H9 (cell line): ENCODE data around the gene C16orf78. TPM values are rescaled to one million over a fixed set of nuclear protein-coding genes. Genes with fewer than 3 reads are reported as not detected.

Experiments
- DNase-seq: peaks from one replicate; pipeline ENCODE4 v3.0.0-alpha.2; 2017
- H2AFZ ChIP-seq: one replicate; pipeline ENCODE4 v1.6.1; 2013; ENCODE audit warnings: mild to moderate bottlenecking, low read length, control low read depth, moderate library complexity
- H2AK5ac ChIP-seq: 2 replicates; pipeline ENCODE4 v1.6.1; 2013; ENCODE audit warnings: low read length, control low read depth, mixed read lengths; ENCODE audit not compliant: insufficient read length
- H2BK120ac ChIP-seq: one replicate; pipeline ENCODE4 v1.6.1; 2013; ENCODE audit warnings: low read depth, mild to moderate bottlenecking, low read length, control low read depth, inconsistent platforms; ENCODE audit not compliant: poor library complexity, severe bottlenecking
- H2BK12ac ChIP-seq: 2 replicates; pipeline ENCODE4 v1.6.1; 2013; ENCODE audit warnings: low read length, control low read depth, mixed read lengths, low read depth; ENCODE audit not compliant: insufficient read length
- H2BK15ac ChIP-seq: 2 replicates; pipeline ENCODE4 v1.6.1; 2013; ENCODE audit warnings: low read depth, low read length, control low read depth
- H2BK20ac ChIP-seq: one replicate; pipeline ENCODE4 v1.6.1; 2013; ENCODE audit warnings: low read depth, mild to moderate bottlenecking, low read length, control low read depth, inconsistent platforms; ENCODE audit not compliant: poor library complexity, severe bottlenecking
- H2BK5ac ChIP-seq: 2 replicates; pipeline ENCODE4 v1.6.1; 2013; ENCODE audit warnings: low read length, control low read depth, mixed read lengths; ENCODE audit not compliant: insufficient read length
- H3K14ac ChIP-seq: 2 replicates; pipeline ENCODE4 v1.6.1; 2013; ENCODE audit warnings: low read length, control low read depth; ENCODE audit not compliant: insufficient read depth
- H3K18ac ChIP-seq: 2 replicates; pipeline ENCODE4 v1.6.1; 2013; ENCODE audit warnings: low read depth, mild to moderate bottlenecking, mixed read lengths, low read length, control low read depth; ENCODE audit not compliant: insufficient read length
- H3K23ac ChIP-seq: 2 replicates; pipeline ENCODE4 v1.6.1; 2013; ENCODE audit warnings: low read length, control low read depth, mixed read lengths, low read depth; ENCODE audit not compliant: insufficient read length
- H3K23me2 ChIP-seq: 2 replicates; pipeline ENCODE4 v1.6.1; 2013; ENCODE audit warnings: low read depth, mild to moderate bottlenecking, mixed read lengths, low read length, control low read depth; ENCODE audit not compliant: insufficient read length, poor library complexity, severe bottlenecking
- H3K27ac ChIP-seq: 2 replicates; pipeline ENCODE4 v1.5.1; 2013; ENCODE audit warnings: low read length, control low read depth, mixed read lengths, low read depth; ENCODE audit not compliant: insufficient read length
- H3K27me3 ChIP-seq: 2 replicates; pipeline ENCODE4 v1.6.1; 2013; ENCODE audit warnings: low read length, control low read depth, inconsistent platforms; ENCODE audit not compliant: insufficient read depth
- H3K4ac ChIP-seq: 2 replicates; pipeline ENCODE4 v1.6.1; 2013; ENCODE audit warnings: low read depth, mild to moderate bottlenecking, control low read depth, inconsistent platforms, low read length, moderate library complexity
- H3K4me1 ChIP-seq: 2 replicates; pipeline ENCODE4 v1.6.1; 2013; ENCODE audit warnings: low read length, control low read depth, inconsistent platforms; ENCODE audit not compliant: insufficient read depth
- H3K4me2 ChIP-seq: 2 replicates; pipeline ENCODE4 v1.6.1; 2013; ENCODE audit warnings: low read length, control low read depth, mixed read lengths; ENCODE audit not compliant: insufficient read length, insufficient read depth
- H3K56ac ChIP-seq: 2 replicates; pipeline ENCODE4 v1.6.1; 2013; ENCODE audit warnings: low read depth, mild to moderate bottlenecking, mixed read lengths, low read length, control low read depth; ENCODE audit not compliant: insufficient read length
- H3K79me1 ChIP-seq: 2 replicates; pipeline ENCODE4 v1.6.1; 2013; ENCODE audit warnings: low read depth, mild to moderate bottlenecking, moderate library complexity, low read length, control low read depth, inconsistent platforms; ENCODE audit not compliant: insufficient read depth, poor library complexity, severe bottlenecking
- H3K79me2 ChIP-seq: 2 replicates; pipeline ENCODE4 v1.6.1; 2013; ENCODE audit warnings: low read length, control low read depth, inconsistent platforms; ENCODE audit not compliant: insufficient read depth
- H3K9ac ChIP-seq: 2 replicates; pipeline ENCODE4 v1.6.1; 2013; ENCODE audit warnings: low read length, control low read depth, mixed read lengths; ENCODE audit not compliant: insufficient read length; ENCODE audit errors: extremely low read depth
- H3K9me3 ChIP-seq: one replicate; pipeline ENCODE4 v1.6.1; 2013; ENCODE audit warnings: low read depth, low read length, inconsistent platforms; ENCODE audit not compliant: control insufficient read depth
- H3T11ph ChIP-seq: one replicate; pipeline ENCODE4 v1.6.1; 2013; ENCODE audit warnings: mild to moderate bottlenecking, low read length, control low read depth, inconsistent platforms
- H4K20me1 ChIP-seq: one replicate; pipeline ENCODE4 v1.6.1; 2013; ENCODE audit not compliant: control insufficient read depth, insufficient read length, insufficient read depth
- H4K5ac ChIP-seq: 2 replicates; pipeline ENCODE4 v1.6.1; 2013; ENCODE audit warnings: low read depth, mild to moderate bottlenecking, mixed read lengths, low read length, control low read depth; ENCODE audit not compliant: insufficient read length
- H4K8ac ChIP-seq: replicated peaks from 2 replicates; pipeline ENCODE4 v1.6.1; 2013; ENCODE audit warnings: low read length, control low read depth, mixed read lengths, low read depth; ENCODE audit not compliant: insufficient read length
- H4K91ac ChIP-seq: 2 replicates; pipeline ENCODE4 v1.6.1; 2013; ENCODE audit warnings: low read depth, mild to moderate bottlenecking, moderate library complexity, mixed read lengths, low read length, control low read depth; ENCODE audit not compliant: insufficient read length
- H3K27ac Mint-ChIP-seq, 3 experiments: 2 replicates in 2 of 3; 3 replicates in 1 of 3; pipeline ENCODE4 v1.8.0; 2020 to 2021; ENCODE audit warnings: mixed read lengths in 3 of 3, mild to moderate bottlenecking in 1 of 3, moderate library complexity in 1 of 3
- H3K27me3 Mint-ChIP-seq: 2 replicates; pipeline ENCODE4 v1.8.0; 2021; ENCODE audit warnings: low read depth, mild to moderate bottlenecking, moderate library complexity, mixed read lengths
- H3K36me3 Mint-ChIP-seq, 3 experiments: 2 replicates in 2 of 3; 3 replicates in 1 of 3; pipeline ENCODE4 v1.8.0; 2020 to 2021; ENCODE audit warnings: low read depth in 3 of 3, mixed read lengths in 3 of 3; ENCODE audit not compliant: insufficient read depth in 1 of 3
- H3K4me1 Mint-ChIP-seq, 2 experiments: 2 replicates each; pipeline ENCODE4 v1.8.0; 2020; ENCODE audit warnings: mixed read lengths in 2 of 2
- H3K4me3 Mint-ChIP-seq, 2 experiments: 2 replicates in 1 of 2; 3 replicates in 1 of 2; pipeline ENCODE4 v1.8.0; 2020 to 2021; ENCODE audit warnings: mild to moderate bottlenecking in 2 of 2, mixed read lengths in 2 of 2, moderate library complexity in 1 of 2
- H3K9me3 Mint-ChIP-seq, 2 experiments: 2 replicates in 1 of 2; 3 replicates in 1 of 2; pipeline ENCODE4 v1.8.0; 2020; ENCODE audit warnings: mild to moderate bottlenecking in 2 of 2, mixed read lengths in 2 of 2, moderate library complexity in 1 of 2
- WGBS: extraction: QIAGEN DNeasy Blood & Tissue Kit; methylation state at CpG from one replicate; pipeline ENCODE4 v1.1.7; 2013; ENCODE audit warnings: missing lambda C conversion rate, low lambda C conversion rate, mixed read lengths; ENCODE audit not compliant: insufficient read length; ENCODE audit errors: extremely low coverage; 5-methylcytosine and 5-hydroxymethylcytosine counted together
- total RNA-seq: library from RNA; stranded (reverse); gene quantifications from 2 replicates; pipeline ENCODE4 v1.2.1, GENCODE V29; 2021
- TF ChIP-seq, protein P1 (sequence below): fragments of 200-600 bp; sonication (generic); conservative IDR thresholded peaks from 3 replicates; pipeline ENCODE4 v1.8.0; 2021; ENCODE audit warnings: antibody characterized with exemption, mild to moderate bottlenecking

C16orf78 gene
- total RNA-seq, 1 experiment from 2014 or later, result not detected

DNA sequence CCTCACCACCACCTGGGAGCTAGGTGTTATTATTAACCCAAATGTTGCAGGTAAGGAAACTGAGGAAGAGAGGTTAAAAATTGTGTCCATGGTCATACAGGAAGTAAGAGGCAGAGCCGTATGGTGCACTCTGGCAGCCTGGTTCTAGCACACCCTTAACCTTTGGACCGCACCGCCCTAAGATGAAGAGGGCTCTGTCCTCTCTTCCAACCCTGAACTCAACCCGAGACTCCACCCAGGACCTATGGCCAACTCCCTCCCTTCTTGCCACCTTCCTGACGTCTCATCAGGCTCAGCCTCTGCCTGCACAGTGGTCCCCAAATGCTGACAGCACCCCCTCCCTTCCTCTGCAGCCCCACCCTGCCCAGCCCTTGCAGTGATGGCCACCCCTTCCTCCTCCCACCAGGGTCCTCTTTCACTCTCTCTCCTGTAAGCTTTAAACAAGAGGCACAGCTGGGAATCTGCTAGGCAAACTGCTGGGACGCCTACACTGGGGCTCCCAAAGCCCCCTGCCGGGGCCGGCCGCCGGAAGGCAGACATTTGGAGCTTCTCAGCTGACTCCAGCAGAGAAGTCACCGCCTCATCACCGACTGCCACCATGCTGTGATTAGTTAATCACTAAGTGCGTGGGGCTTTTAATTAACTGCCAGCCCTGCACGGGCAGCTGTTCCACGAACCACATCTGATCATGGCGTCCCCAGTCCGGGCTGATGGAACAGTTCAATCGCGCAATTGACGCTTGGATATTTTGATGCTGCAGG is 16.7 kb upstream of the C16orf78 start:
- no peak overlapping the region for H4K8ac ChIP-seq
- no peak overlapping the region for H4K91ac ChIP-seq
- H3K4me3 Mint-ChIP-seq, result no peak overlapping the region
- H3K4ac ChIP-seq, result no peak overlapping the region
- H3K27ac ChIP-seq, result no peak overlapping the region
- peaks cover 29 to 31% of the 10 kb centered on the region in 2 experiments for H3K4me1 Mint-ChIP-seq
- H3K4me2 ChIP-seq, result no peak overlapping the region
- no peaks in the 10 kb centered on the region; a peak in 2 of 7 replicates for H3K36me3 Mint-ChIP-seq
- H3K4me1 ChIP-seq, result no peaks in the 10 kb centered on the region
- H2AFZ ChIP-seq, result no peak overlapping the region
- no peak overlapping the region for H3K23ac ChIP-seq
- H3K14ac ChIP-seq, result no peak overlapping the region
- no peaks in the 10 kb centered on the region for H3K79me2 ChIP-seq
- no peak overlapping the region for H3K9ac ChIP-seq
- no peak overlapping the region for H3K18ac ChIP-seq
- no peak overlapping the region for H2BK5ac ChIP-seq
- H2BK12ac ChIP-seq, result no peak overlapping the region
- H3K56ac ChIP-seq, result no peak overlapping the region
- H3K27ac Mint-ChIP-seq, result no peak overlapping the region
- no peak overlapping the region for H2AK5ac ChIP-seq
- no peak overlapping the region for H4K5ac ChIP-seq
- no CpG with 5 or more reads among the region's 20 CpGs for WGBS
- no peak for DNase-seq
- no peak overlapping the region for H2BK120ac ChIP-seq
- no peaks in the 10 kb centered on the region for H3K27me3 ChIP-seq
- no peaks in the 10 kb centered on the region for H3K9me3 ChIP-seq
- H4K20me1 ChIP-seq, result no peaks in the 10 kb centered on the region
- no peaks in the 10 kb centered on the region for H3K23me2 ChIP-seq
- H2BK15ac ChIP-seq, result no peak overlapping the region
- TF ChIP-seq, protein P1, sequence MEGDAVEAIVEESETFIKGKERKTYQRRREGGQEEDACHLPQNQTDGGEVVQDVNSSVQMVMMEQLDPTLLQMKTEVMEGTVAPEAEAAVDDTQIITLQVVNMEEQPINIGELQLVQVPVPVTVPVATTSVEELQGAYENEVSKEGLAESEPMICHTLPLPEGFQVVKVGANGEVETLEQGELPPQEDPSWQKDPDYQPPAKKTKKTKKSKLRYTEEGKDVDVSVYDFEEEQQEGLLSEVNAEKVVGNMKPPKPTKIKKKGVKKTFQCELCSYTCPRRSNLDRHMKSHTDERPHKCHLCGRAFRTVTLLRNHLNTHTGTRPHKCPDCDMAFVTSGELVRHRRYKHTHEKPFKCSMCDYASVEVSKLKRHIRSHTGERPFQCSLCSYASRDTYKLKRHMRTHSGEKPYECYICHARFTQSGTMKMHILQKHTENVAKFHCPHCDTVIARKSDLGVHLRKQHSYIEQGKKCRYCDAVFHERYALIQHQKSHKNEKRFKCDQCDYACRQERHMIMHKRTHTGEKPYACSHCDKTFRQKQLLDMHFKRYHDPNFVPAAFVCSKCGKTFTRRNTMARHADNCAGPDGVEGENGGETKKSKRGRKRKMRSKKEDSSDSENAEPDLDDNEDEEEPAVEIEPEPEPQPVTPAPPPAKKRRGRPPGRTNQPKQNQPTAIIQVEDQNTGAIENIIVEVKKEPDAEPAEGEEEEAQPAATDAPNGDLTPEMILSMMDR, result no peak
- H3K9me3 Mint-ChIP-seq, result no peaks in the 10 kb centered on the region
- H3T11ph ChIP-seq, result no peak overlapping the region
- H3K27me3 Mint-ChIP-seq, result peaks cover 3% of the 10 kb centered on the region
- no peak overlapping the region for H2BK20ac ChIP-seq
- H3K79me1 ChIP-seq, result no peaks in the 10 kb centered on the region
